ENCODE results near the gene WDFY2. TPM values are rescaled to one million over a fixed set of nuclear protein-coding genes. Genes with fewer than 3 reads are reported as not detected.
"Not testable (repeated sequence)": the region's sequence is repeated elsewhere in the genome, so short reads cannot be mapped to it uniquely, and the experiment has no call there.

The WDFY2 gene
- total RNA-seq, 2 experiments from 2014 or later: 11.3 TPM

DNA sequence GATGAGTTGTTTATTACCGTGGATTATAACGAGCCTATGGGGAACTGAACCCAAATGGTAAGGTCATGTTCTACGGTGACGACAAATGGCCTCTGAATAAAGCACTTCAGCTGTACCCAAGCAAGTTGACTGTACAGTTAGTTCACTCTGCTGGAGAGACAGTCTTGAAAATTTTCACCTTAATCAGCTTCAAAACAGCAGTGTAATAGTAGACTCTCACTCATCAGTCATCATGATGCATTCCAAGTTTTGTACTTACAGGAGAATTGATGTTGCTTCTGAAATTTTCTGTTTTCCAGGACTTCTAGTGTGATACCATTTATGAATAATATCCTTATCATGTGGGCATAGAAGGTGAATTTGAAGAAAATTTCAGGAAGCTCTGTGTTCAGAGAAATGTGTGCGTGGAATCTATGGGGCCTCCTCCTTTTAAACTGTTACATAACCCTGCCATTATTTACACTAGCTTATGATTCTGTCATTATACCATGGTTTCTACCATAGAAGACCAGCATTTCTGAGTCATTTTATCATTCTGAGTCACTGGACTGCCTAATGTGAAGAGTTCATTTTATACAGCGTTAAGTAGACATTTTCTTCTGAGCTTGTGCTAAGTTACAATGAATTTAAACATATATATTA is 96.9 kb downstream of the WDFY2 start:
- no peak for ATAC-seq

DNA sequence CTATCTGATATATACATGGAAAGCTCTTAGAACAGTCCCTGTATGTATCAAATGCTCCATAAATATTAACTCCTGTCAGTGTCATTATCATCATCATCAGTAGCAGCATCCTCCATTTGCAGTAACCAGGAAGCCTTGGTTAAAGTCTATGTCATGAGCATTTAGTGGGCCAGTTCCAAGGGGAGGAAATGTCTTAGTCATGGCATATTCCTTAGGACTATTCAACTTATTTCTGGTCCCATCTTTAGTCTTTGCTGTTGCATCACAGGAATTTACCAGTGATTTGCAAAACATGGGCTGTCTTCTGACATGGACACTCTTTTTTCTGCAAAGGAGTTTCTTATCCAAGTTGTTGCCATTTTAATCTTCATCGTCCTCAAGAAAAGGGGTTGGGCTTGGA is 98.4 kb downstream of the WDFY2 start:
- ChIA-PET CTCF (no interaction called here), POLR2A (no interaction called here)
- no peak for ATAC-seq
- H3K27me3 Mint-ChIP-seq (ENCODE audit: low read depth): no peaks in the 10 kb centered on the region
- no peak overlapping the region for H3K4me3 Mint-ChIP-seq
- no peaks in the 10 kb centered on the region for H3K4me1 Mint-ChIP-seq (ENCODE audit: low read depth)
- H3K36me3 Mint-ChIP-seq (ENCODE audit: low read depth): peaks cover 6% of the 10 kb centered on the region
- no peak for DNase-seq
- no peak overlapping the region for H3K27ac Mint-ChIP-seq
- no peaks in the 10 kb centered on the region for H3K9me3 Mint-ChIP-seq (ENCODE audit: insufficient read depth)

More for the DNA sequence above, 96.9 kb downstream of the WDFY2 start:
- no peak overlapping the region for H3K27ac Mint-ChIP-seq
- H3K27me3 Mint-ChIP-seq (ENCODE audit: low read depth): no peaks in the 10 kb centered on the region
- ChIA-PET CTCF (interaction anchor here (1.2 to 1.6 kb wide), 3 partner anchors 17 to 247 kb away, joined by 3 to 5 read pairs (median 3); no protein-coding TSS in a partner anchor), POLR2A (interaction anchor here (0.6 to 0.7 kb wide), 2 partner anchors 53 to 145 kb away, joined by 3 to 4 read pairs; no protein-coding TSS in a partner anchor)
- no peaks in the 10 kb centered on the region for H3K9me3 Mint-ChIP-seq (ENCODE audit: insufficient read depth)
- H3K4me1 Mint-ChIP-seq (ENCODE audit: low read depth): no peaks in the 10 kb centered on the region
- DNase-seq: no peak
- H3K4me3 Mint-ChIP-seq: no peak overlapping the region
- peaks cover 6% of the 10 kb centered on the region for H3K36me3 Mint-ChIP-seq (ENCODE audit: low read depth)

DNA sequence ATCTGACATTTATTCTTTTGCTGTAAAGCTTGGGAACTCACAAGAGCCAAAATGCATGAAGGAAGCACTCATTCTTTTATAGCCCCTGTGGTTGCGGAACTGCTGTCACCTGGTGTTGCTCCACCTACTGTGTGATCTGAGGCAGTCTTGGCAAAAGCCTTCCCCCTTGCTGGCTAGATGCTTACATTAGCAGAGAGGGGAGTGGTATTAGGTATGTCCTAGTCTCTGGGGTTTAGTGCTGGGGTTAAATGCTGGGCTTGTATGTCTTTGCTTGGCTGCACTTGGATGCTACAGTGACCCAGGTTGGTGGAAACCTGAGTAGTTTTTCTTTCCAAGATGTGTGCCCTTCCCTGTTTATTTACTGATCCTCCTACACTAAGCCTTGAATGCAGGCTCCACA is 99.3 kb downstream of the WDFY2 start:
- Mint-ChIP-seq H3K4me3 (no peak overlapping the region), H3K27ac (no peak overlapping the region), H3K36me3 (ENCODE audit: low read depth) (peaks cover 6% of the 10 kb centered on the region), H3K4me1 (ENCODE audit: low read depth) (no peaks in the 10 kb centered on the region), H3K27me3 (ENCODE audit: low read depth) (no peaks in the 10 kb centered on the region), H3K9me3 (ENCODE audit: insufficient read depth) (no peaks in the 10 kb centered on the region)
- ChIA-PET CTCF (no interaction called here), POLR2A (interaction anchor here (0.7 kb wide), 1 partner anchor 1334 kb away, joined by 3 read pairs; no protein-coding TSS in a partner anchor)
- DNase-seq (no peak), ATAC-seq (no peak)

DNA sequence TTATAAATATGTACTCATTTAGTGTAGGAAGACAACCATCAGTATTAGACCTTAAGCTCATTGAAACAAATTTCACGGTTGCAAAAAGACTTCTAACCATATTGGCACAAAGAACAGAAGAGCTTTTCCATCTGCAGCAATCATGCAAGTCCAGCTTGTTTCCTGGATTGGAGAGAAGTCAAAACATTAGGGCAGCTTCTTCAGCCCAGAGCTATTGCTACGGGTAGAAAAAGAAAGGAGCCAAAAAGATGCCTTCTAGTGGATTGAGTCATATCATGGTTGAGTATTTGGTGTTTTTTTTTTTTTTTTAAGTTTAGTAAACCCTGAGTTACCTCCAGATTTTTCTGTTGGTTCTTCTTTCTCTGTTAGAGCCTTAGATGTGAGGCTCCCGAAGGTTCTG is 99.8 kb downstream of the WDFY2 start:
- ChIA-PET POLR2A (interaction anchor here (0.7 kb wide), 1 partner anchor 1334 kb away, joined by 3 read pairs; no protein-coding TSS in a partner anchor), CTCF (no interaction called here)
- Mint-ChIP-seq H3K27me3 (ENCODE audit: low read depth) (no peaks in the 10 kb centered on the region), H3K27ac (no peak overlapping the region), H3K36me3 (ENCODE audit: low read depth) (peaks cover 6% of the 10 kb centered on the region), H3K4me1 (ENCODE audit: low read depth) (no peaks in the 10 kb centered on the region), H3K9me3 (ENCODE audit: insufficient read depth) (no peaks in the 10 kb centered on the region), H3K4me3 (no peak overlapping the region)
- no peak for ATAC-seq
- DNase-seq: no peak

DNA sequence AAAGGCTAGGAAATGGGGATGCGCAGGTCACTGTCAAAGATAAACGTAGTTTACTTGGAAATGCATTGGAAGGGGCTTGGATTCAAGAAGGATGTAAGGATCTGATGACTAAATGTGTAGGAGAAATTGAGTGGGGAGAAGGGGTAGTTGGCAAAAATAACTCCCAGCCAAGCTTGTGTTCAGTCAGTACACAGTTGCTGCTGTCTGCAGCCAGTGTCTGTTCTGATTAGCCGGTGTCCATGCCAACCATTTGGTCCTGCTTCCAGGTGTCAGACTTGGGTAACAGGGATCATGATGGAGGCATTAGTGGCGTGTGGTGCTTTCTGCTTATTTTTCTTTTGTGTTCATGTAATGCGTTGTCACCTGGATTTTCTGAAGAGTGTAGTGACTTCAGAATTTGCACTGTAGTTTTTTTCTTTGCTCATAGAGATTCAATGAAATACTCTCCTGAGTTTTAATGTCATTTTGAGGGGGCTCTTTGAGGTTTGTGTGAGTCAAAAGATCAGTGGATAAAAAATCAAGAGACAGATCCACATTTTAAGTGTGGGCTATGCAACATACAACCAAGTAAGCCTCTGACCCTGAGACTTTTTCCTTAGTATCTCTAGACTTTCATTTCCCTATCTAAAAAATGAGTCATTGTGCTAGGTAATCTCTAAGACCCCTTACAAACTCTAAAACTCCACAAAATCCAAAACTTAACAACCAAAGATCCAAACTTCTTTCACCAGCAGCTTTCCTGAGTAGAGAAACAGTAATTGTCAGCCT is 103.9 kb downstream of the WDFY2 start:
- ATAC-seq: no peak
- POLR2A ChIA-PET: no interaction called here

DNA sequence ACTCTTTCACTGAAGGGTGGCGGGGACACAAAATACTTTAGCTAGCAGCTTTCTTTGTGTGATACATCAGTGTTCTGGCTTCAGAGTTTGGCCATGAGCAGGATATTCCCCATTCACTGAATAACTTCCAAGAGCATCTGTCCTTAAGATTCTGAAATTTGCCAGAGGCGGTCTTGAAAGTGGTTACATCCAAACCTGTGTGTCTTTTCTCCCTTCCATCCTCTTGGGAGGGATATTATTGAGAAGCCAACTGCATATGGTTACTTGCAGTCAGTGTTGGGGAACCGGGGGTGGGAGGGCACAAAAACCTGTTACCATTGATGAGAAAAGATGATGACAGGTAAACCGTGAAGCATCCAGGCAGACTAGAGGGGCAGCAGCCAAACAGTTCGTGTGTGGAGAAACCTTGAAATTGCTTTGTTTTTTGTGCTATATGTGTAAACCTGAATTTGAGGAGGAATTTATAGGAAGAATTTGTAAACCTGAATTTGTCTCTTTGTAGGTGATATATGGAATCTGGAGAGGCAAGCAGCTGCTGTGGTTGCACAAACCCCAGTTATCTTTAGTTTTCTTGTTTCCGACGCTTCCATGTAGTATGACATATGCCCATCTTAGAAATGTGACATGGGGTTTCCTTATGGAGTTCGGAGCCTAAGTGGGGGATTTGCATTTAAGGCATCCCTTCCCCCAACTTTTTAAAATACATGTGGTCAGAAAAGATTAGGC is 104.8 kb downstream of the WDFY2 start:
- Mint-ChIP-seq H3K4me3 (no peak overlapping the region), H3K9me3 (ENCODE audit: insufficient read depth) (no peaks in the 10 kb centered on the region), H3K4me1 (ENCODE audit: low read depth) (peaks cover 1% of the 10 kb centered on the region), H3K36me3 (ENCODE audit: low read depth) (no peaks in the 10 kb centered on the region), H3K27ac (no peak overlapping the region), H3K27me3 (ENCODE audit: low read depth) (no peaks in the 10 kb centered on the region)
- no peak for DNase-seq
- ChIA-PET CTCF (no interaction called here), POLR2A (no interaction called here)
- ATAC-seq: no peak

More for the DNA sequence above, 103.9 kb downstream of the WDFY2 start:
- Mint-ChIP-seq H3K36me3 (ENCODE audit: low read depth) (peaks cover 2% of the 10 kb centered on the region), H3K9me3 (ENCODE audit: insufficient read depth) (no peaks in the 10 kb centered on the region), H3K4me1 (ENCODE audit: low read depth) (peaks cover 1% of the 10 kb centered on the region), H3K4me3 (no peak overlapping the region), H3K27me3 (ENCODE audit: low read depth) (no peaks in the 10 kb centered on the region), H3K27ac (no peak overlapping the region)
- CTCF ChIA-PET: no interaction called here
- DNase-seq: no peak

DNA sequence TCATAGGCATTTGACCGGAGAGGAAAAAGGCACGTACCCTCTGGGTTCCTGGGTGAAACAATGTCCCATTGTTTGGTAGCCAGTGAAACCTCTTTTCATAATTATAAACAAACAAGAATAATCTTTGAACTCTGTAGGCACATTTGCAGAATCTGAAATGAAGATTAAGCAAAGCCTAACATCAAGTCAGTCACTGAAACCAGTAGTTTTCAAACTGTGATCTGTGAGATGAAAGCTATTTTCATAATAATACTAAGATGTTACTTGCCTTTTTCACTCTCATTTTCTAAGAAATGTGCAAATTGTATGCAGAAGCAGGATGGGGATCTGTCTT is 105.4 kb downstream of the WDFY2 start:
- Mint-ChIP-seq H3K27me3 (ENCODE audit: low read depth) (no peaks in the 10 kb centered on the region), H3K4me1 (ENCODE audit: low read depth) (peaks cover 1% of the 10 kb centered on the region), H3K27ac (no peak overlapping the region), H3K4me3 (no peak overlapping the region), H3K9me3 (ENCODE audit: insufficient read depth) (no peaks in the 10 kb centered on the region), H3K36me3 (ENCODE audit: low read depth) (no peaks in the 10 kb centered on the region)
- ChIA-PET POLR2A (no interaction called here), CTCF (no interaction called here)
- no peak for DNase-seq
- no peak for ATAC-seq

DNA sequence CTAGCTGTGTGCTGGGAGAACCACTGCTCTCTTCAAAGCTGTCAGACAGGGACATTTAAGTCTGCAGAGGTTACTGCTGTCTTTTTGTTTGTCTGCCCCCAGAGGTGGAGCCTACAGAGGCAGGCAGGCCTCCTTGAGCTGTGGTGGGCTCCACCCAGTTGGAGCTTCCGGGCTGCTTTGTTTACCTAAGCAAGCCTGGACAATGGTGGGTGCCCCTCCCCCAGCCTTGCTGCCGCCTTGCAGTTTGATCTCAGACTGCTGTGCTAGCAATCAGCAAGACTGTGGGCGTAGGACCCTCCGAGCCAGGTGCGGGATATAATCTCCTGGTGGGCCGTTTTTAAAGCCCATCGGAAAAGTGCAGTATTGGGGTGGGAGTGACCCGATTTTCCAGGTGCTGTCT is 111.4 kb downstream of the WDFY2 start:
- H3K36me3 Mint-ChIP-seq (ENCODE audit: low read depth); H3K4me3 Mint-ChIP-seq; H3K27ac Mint-ChIP-seq; DNase-seq; ATAC-seq; H3K9me3 Mint-ChIP-seq (ENCODE audit: insufficient read depth); POLR2A ChIA-PET; H3K4me1 Mint-ChIP-seq (ENCODE audit: low read depth); CTCF ChIA-PET; H3K27me3 Mint-ChIP-seq (ENCODE audit: low read depth): not testable (repeated sequence)

DNA sequence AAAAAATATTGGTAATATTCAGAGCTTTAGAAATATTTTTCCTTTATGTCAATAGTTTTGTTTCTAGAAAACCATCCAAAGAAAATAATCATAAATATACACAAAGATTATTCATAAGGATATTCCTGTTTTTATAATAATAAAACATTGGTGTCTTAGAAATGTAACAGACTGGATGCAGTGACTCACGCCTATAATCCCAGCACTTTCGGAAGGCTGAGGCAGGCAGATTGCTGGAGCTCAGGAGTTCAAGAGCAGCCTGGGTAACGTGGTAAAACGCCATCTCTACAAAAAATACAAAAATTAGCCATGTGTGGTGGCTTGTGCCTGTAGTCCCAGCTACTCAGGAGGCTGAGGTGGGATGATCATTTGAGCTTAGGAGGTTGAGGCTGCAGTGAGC is 112.9 kb downstream of the WDFY2 start:
- H3K27me3 Mint-ChIP-seq (ENCODE audit: low read depth): no peaks in the 10 kb centered on the region
- H3K4me3 Mint-ChIP-seq: no peak overlapping the region
- POLR2A ChIA-PET: interaction anchor here (0.6 kb wide), 1 partner anchor 35 kb away, joined by 3 read pairs; no protein-coding TSS in a partner anchor
- H3K4me1 Mint-ChIP-seq (ENCODE audit: low read depth): no peaks in the 10 kb centered on the region
- CTCF ChIA-PET: interaction anchor here (1.5 kb wide), 1 partner anchor 16 kb away, joined by 5 read pairs; no protein-coding TSS in a partner anchor
- DNase-seq: no peak
- H3K27ac Mint-ChIP-seq: no peak overlapping the region
- H3K36me3 Mint-ChIP-seq (ENCODE audit: low read depth): no peaks in the 10 kb centered on the region
- ATAC-seq: no peak
- H3K9me3 Mint-ChIP-seq (ENCODE audit: insufficient read depth): no peaks in the 10 kb centered on the region

DNA sequence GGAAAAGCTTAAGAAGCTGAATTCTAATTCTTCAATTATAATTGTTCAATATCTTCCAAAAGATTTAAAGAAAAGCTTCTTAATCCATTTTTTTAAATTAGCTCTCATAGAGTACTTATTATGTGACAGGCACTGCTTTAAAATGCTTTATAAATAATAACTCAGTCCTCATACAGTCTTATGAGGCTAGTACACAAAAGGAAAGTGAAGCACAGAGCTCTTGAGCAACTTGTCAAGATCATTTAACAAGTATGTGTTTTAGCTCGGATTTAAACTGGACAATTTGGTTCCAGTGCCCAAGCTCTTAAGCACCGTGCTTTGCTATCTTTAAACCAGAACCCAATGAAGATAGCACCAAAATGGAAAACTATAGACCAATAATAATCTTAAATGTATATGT is 113.6 kb downstream of the WDFY2 start:
- ChIA-PET CTCF (interaction anchor here (1.5 kb wide), 2 partner anchors 17 to 412 kb away, joined by 4 to 5 read pairs; no protein-coding TSS in a partner anchor), POLR2A (interaction anchor here (0.7 kb wide), 1 partner anchor 100 kb away, joined by 3 read pairs; no protein-coding TSS in a partner anchor)
- H3K9me3 Mint-ChIP-seq (ENCODE audit: insufficient read depth): no peaks in the 10 kb centered on the region
- ATAC-seq: no peak
- H3K27ac Mint-ChIP-seq: no peak overlapping the region
- no peaks in the 10 kb centered on the region for H3K36me3 Mint-ChIP-seq (ENCODE audit: low read depth)
- no peak overlapping the region for H3K4me3 Mint-ChIP-seq
- no peaks in the 10 kb centered on the region for H3K4me1 Mint-ChIP-seq (ENCODE audit: low read depth)
- H3K27me3 Mint-ChIP-seq (ENCODE audit: low read depth): no peaks in the 10 kb centered on the region
- DNase-seq: no peak

DNA sequence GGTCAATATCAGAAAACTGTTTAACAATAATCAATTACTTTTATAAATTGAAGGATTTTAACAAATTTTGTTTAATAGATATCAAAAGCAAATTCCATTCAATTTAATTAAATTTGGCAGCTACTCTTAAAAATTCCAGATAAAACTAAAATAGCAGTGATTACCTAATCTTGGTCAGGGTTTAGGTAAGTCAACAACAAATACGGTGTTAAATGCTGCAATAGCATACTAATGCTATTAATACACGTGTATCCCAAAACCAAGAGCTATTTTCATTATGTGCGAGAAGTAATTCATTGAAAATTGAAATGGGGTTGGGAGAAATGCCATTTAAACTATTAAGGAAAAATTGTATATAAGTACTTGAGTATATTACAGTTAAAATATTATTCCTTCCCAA is 114.1 kb downstream of the WDFY2 start:
- no peaks in the 10 kb centered on the region for H3K4me1 Mint-ChIP-seq (ENCODE audit: low read depth)
- POLR2A ChIA-PET: no interaction called here
- no peak for ATAC-seq

More for the DNA sequence above, 114.1 kb downstream of the WDFY2 start:
- no peaks in the 10 kb centered on the region for H3K9me3 Mint-ChIP-seq (ENCODE audit: insufficient read depth)
- no peaks in the 10 kb centered on the region for H3K36me3 Mint-ChIP-seq (ENCODE audit: low read depth)
- H3K27me3 Mint-ChIP-seq (ENCODE audit: low read depth): no peaks in the 10 kb centered on the region
- H3K4me3 Mint-ChIP-seq: no peak overlapping the region
- no peak for DNase-seq
- no peak overlapping the region for H3K27ac Mint-ChIP-seq
- CTCF ChIA-PET: interaction anchor here (1.5 kb wide), 2 partner anchors 17 to 412 kb away, joined by 4 to 5 read pairs; no protein-coding TSS in a partner anchor

Measured in activated CD8-positive, alpha-beta T cell treated with anti-CD3 and anti-CD28 coated beads, Interleukin-2, amount 10 ng/mL, durations not matched to agents 7 days and 5 days (primary cell).